T1000 (cell line): Measurements from ENCODE around the gene KLK2.

Experiments used
- DNase-seq: peaks from one replicate; lab custom pipeline; 2025; ENCODE audit warnings: mixed read lengths; lab: John Stamatoyannopoulos, UW

Gene KLK2

GRCh38 chr19:50924586-50924985, 51.3 kb downstream of the KLK2 start:
- DNase-seq: no peak

DNA sequence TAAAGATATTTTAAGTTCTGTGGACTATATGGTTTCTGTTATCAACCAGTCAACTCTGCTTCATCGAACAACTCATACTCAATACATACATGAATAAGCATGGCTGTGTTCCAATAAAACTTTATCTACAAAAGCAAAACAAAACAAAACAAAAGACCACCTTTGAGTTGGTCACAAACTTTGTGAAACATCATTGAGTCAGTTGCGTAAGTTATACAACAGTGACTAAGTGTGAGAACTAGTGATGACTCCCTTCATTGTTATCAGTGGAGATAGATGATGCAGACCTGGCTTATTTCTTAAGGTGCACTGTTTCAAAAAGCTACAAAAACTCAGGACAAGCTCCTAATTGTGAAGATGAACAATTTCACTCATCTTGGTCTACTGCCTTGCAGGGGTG, 52.5 kb downstream of the KLK2 start:
- no peak for DNase-seq

- DNase-seq: no peak
Measured at GRCh38 chr19:50926144-50926543, 52.9 kb downstream of the KLK2 start.

DNA sequence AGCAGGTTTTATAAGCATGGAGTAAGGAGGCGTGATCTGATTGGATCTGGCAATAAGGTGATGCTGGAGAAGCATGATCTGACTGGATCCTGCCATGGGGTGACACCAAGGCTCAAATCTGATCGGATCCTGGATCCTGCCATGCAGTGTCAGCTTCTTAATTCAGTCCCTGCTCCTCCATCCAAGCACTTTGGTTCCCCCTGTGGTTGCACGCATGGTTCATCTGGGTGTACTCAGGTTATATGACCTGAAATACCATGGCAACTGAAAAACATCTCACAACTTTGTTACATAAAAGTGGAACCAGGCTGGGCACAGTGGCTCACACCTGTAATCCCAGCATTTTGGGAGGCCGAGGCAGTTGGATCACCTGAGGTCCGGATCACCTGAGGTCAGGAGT, 55.6 kb downstream of the KLK2 start:
- DNase-seq: no peak
